ENCODE measurements around the gene FETUB. TPM values are rescaled to one million over a fixed set of nuclear protein-coding genes. Genes with fewer than 3 reads are reported as not detected.
"Not testable (repeated sequence)": the region's sequence is repeated elsewhere in the genome, so short reads cannot be mapped to it uniquely, and the experiment has no call there.

Gene FETUB
- polyA plus RNA-seq, 4 donors: not detected

GRCh38 chr3:186696522-186696921, 56.3 kb downstream of the FETUB start:
- H3K27ac ChIP-seq (ENCODE audit: low read depth in 1 of 3, low read length in 2 of 3): no peak overlapping the region
- FAIRE-seq: no peak
- peaks cover 0 to 8% (median 0%) of the 10 kb centered on the region in 3 donors for H3K4me1 ChIP-seq (ENCODE audit: control insufficient read depth in 3 of 3, insufficient read depth in 2 of 3, low read depth in 1 of 3, low read length in 2 of 3)
- no peak overlapping the region for H3K4me3 ChIP-seq (ENCODE audit: low read depth in 1 of 3, low read length in 3 of 3)
- H3K27me3 ChIP-seq (ENCODE audit: control insufficient read depth in 3 of 3, insufficient read depth in 3 of 3, low read length in 3 of 3): peaks cover 0 to 3% (median 0%) of the 10 kb centered on the region in 3 donors
- WGBS, 3 donors: 93 to 98% (median 94%) methylated on average over 2 of the region's 2 CpGs
- no peaks in the 10 kb centered on the region for H3K9me3 ChIP-seq (ENCODE audit: control insufficient read depth in 2 of 2, insufficient read depth in 1 of 2, low read depth in 1 of 2, low read length in 1 of 2)
- DNase-seq: no peak
- no peaks in the 10 kb centered on the region for H3K36me3 ChIP-seq (ENCODE audit: control insufficient read depth in 3 of 3, insufficient read depth in 2 of 3, low read depth in 1 of 3, low read length in 3 of 3)

DNA sequence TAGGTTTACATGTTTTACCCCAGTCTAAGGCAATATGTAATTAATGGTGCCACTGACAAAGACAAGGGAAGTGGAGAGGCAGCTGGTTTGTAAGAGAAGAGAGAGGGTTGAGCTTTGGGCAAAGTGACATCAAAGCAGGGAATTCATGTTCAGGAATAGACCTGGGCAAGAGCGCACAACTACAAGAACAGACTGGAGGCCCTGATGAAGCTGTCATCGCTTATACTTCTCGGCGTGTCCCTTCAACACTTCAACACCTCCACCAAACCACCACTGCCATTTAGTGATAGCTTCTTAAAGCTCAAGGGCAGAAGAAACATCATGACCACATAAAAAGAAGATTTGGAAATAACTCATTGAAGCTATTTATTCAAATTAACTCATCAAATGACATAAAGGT, 57.3 kb downstream of the FETUB start:
- no peak overlapping the region for H3K4me3 ChIP-seq (ENCODE audit: low read depth in 1 of 3, low read length in 3 of 3)
- WGBS, 3 donors: 79 to 91% (median 81%) methylated on average over 4 of the region's 4 CpGs
- no peaks in the 10 kb centered on the region for H3K9me3 ChIP-seq (ENCODE audit: control insufficient read depth in 2 of 2, insufficient read depth in 1 of 2, low read depth in 1 of 2, low read length in 1 of 2)
- peaks cover 0 to 8% (median 0%) of the 10 kb centered on the region in 3 donors for H3K4me1 ChIP-seq (ENCODE audit: control insufficient read depth in 3 of 3, insufficient read depth in 2 of 3, low read depth in 1 of 3, low read length in 2 of 3)
- H3K36me3 ChIP-seq (ENCODE audit: control insufficient read depth in 3 of 3, insufficient read depth in 2 of 3, low read depth in 1 of 3, low read length in 3 of 3): no peaks in the 10 kb centered on the region
- peaks cover 0 to 3% (median 0%) of the 10 kb centered on the region in 3 donors for H3K27me3 ChIP-seq (ENCODE audit: control insufficient read depth in 3 of 3, insufficient read depth in 3 of 3, low read length in 3 of 3)
- DNase-seq: no peak
- FAIRE-seq: no peak
- no peak overlapping the region for H3K27ac ChIP-seq (ENCODE audit: low read depth in 1 of 3, low read length in 2 of 3)

DNA sequence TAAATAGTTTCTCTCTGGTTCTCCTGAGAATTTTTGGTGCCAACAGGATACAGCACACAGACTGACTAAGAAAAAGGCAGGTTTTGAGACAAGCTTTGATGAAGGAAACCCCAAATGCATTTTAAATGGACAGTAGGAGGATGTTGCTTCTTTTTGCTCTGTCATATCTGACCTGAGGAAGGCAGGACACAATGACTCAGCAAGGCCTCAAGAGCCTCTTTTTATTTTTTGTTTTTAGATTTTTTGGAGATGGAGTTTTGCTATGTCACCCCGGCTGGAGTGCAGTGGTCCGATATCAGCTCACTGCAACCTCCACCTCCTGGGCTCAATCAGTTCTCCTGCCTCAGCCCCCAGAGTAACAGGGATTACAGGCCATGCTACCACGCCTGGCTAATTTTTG, 60.1 kb downstream of the FETUB start:
- 84 to 90% (median 86%) methylated on average over 3 of the region's 3 CpGs for WGBS, 3 donors
- DNase-seq (no peak), FAIRE-seq (no peak)
- Histone ChIP-seq H3K4me3 (ENCODE audit: low read depth in 1 of 3, low read length in 3 of 3) (no peak overlapping the region), H3K4me1 (ENCODE audit: control insufficient read depth in 3 of 3, insufficient read depth in 2 of 3, low read depth in 1 of 3, low read length in 2 of 3) (no peaks in the 10 kb centered on the region), H3K9me3 (ENCODE audit: control insufficient read depth in 2 of 2, insufficient read depth in 1 of 2, low read depth in 1 of 2, low read length in 1 of 2) (no peaks in the 10 kb centered on the region), H3K27ac (ENCODE audit: low read depth in 1 of 3, low read length in 2 of 3) (no peak overlapping the region), H3K36me3 (ENCODE audit: control insufficient read depth in 3 of 3, insufficient read depth in 2 of 3, low read depth in 1 of 3, low read length in 3 of 3) (no peaks in the 10 kb centered on the region), H3K27me3 (ENCODE audit: control insufficient read depth in 3 of 3, insufficient read depth in 3 of 3, low read length in 3 of 3) (peaks cover 0 to 2% (median 0%) of the 10 kb centered on the region in 3 donors)

- FAIRE-seq; H3K9me3 ChIP-seq (ENCODE audit: control insufficient read depth in 2 of 2, insufficient read depth in 1 of 2, low read depth in 1 of 2, low read length in 1 of 2): not testable (repeated sequence)
Measured at GRCh38 chr3:186702451-186702850, 62.3 kb downstream of the FETUB start.

More at GRCh38 chr3:186702451-186702850, 62.3 kb downstream of the FETUB start:
- H3K27ac ChIP-seq (ENCODE audit: low read depth in 1 of 3, low read length in 2 of 3); H3K36me3 ChIP-seq (ENCODE audit: control insufficient read depth in 3 of 3, insufficient read depth in 2 of 3, low read depth in 1 of 3, low read length in 3 of 3); H3K27me3 ChIP-seq (ENCODE audit: control insufficient read depth in 3 of 3, insufficient read depth in 3 of 3, low read length in 3 of 3); H3K4me1 ChIP-seq (ENCODE audit: control insufficient read depth in 3 of 3, insufficient read depth in 2 of 3, low read depth in 1 of 3, low read length in 2 of 3); DNase-seq; H3K4me3 ChIP-seq (ENCODE audit: low read depth in 1 of 3, low read length in 3 of 3): not testable (repeated sequence)

Other genes starting within 250 kb of the FETUB start
- gene CRYGS, start 96.0 kb upstream of the FETUB start, polyA plus RNA-seq: 1 to 10 TPM; 2.0 to 7.4 (median 4.8) TPM
- 10 to 100 TPM in 1 of 4 donors, 1 to 10 TPM in 3; 3.2 to 15.6 (median 5.3) TPM for gene TBCCD1, start 73.1 kb upstream of the FETUB start, polyA plus RNA-seq
- gene DNAJB11, start 69.7 kb upstream of the FETUB start, polyA plus RNA-seq: 10 to 100 TPM; 36.7 to 86.6 (median 52.7) TPM
- gene AHSG, start 27.3 kb upstream of the FETUB start, polyA plus RNA-seq: under 1 TPM in 2 of 4 donors, not detected in 2; 0.04 to 0.53 TPM
- gene HRG, start 25.6 kb downstream of the FETUB start, polyA plus RNA-seq: not detected
- 10 to 100 TPM in 1 of 4 donors, not detected in 3; 14.8 TPM for gene KNG1, start 77.0 kb downstream of the FETUB start, polyA plus RNA-seq
- gene EIF4A2, start 143.2 kb downstream of the FETUB start, polyA plus RNA-seq: 100 to 1,000 TPM; 288 to 723 (median 396) TPM
- gene RFC4, start 166.1 kb downstream of the FETUB start, polyA plus RNA-seq: 10 to 100 TPM in 2 of 4 donors, 1 to 10 TPM in 2; 9.2 to 31.8 (median 17.9) TPM
- 10 to 100 TPM in 1 of 4 donors, under 1 TPM in 2, not detected in 1; 0.22 to 34.5 (median 0.54) TPM for gene ADIPOQ, start 202.3 kb downstream of the FETUB start, polyA plus RNA-seq